ENCODE measurements around the gene PLCG2.
"Not testable (repeated sequence)": the region's sequence is repeated elsewhere in the genome, so short reads cannot be mapped to it uniquely, and the experiment has no call there.

PLCG2 gene

GRCh38 chr16:82009789-82010188 is 230.7 kb downstream of the PLCG2 start:
- DNase-seq, result not testable (repeated sequence)

- no peak for DNase-seq
Observed at GRCh38 chr16:82010649-82011048, 231.6 kb downstream of the PLCG2 start.

GRCh38 chr16:82011199-82011641 is 232.1 kb downstream of the PLCG2 start, which contains the start of gene SDR42E1:
SDR42E1 (minus strand) TSS chr16:82011470; CDS start chr16:82000858, 10,612 bp downstream.
- DNase-seq, result peak; percentile 7

Measured in NCI-H2029 treated with DMSO at 0.1 percent for 48 hours (cell line).